Activated CD4-positive, alpha-beta T cell treated with anti-CD3 and anti-CD28 coated beads for 1 hour (primary cell): ENCODE results near the gene CCT8L2.
"Not testable (repeated sequence)": the region's sequence is repeated elsewhere in the genome, so short reads cannot be mapped to it uniquely, and the experiment has no call there.

Experiments
- DNase-seq: peaks from one replicate; pipeline ENCODE4 v3.0.0-alpha.2; 2020

The CCT8L2 gene

GRCh38 chr22:16557511-16557910 is 35.1 kb downstream of the CCT8L2 start:
- DNase-seq, result not testable (repeated sequence)

- DNase-seq, result not testable (repeated sequence)
These were observed 37.3 kb downstream of the CCT8L2 start for GRCh38 chr22:16555077-16555994.

- not testable (repeated sequence) for DNase-seq
These were observed 49.3 kb downstream of the CCT8L2 start for GRCh38 chr22:16543310-16543709.
